Activated T-helper 2 cell treated with anti-CD3 and anti-CD28 coated beads, Interferon-gamma antibody, Interleukin-2, Interleukin-4, amounts not matched to agents 10 μg/mL and 5 μg/mL and 100 μg/mL, durations not matched to agents 14 hours and 24 hours and 36 hours (primary cell): ENCODE data around the gene ERC2. TPM values are rescaled to one million over a fixed set of nuclear protein-coding genes. Genes with fewer than 3 reads are reported as not detected.

Source experiments
- DNase-seq: peaks from one replicate; pipeline ENCODE4 v3.0.0; 2021; ENCODE audit warnings: low spot score
- H3K27ac Mint-ChIP-seq: one replicate; pipeline ENCODE4 v1.8.0; 2021; ENCODE audit warnings: mixed read lengths
- H3K27me3 Mint-ChIP-seq: one replicate; pipeline ENCODE4 v1.8.0; 2021; ENCODE audit warnings: low read depth, mixed read lengths
- H3K36me3 Mint-ChIP-seq: one replicate; pipeline ENCODE4 v1.8.0; 2021; ENCODE audit warnings: low read depth, mixed read lengths
- H3K4me1 Mint-ChIP-seq: one replicate; pipeline ENCODE4 v1.8.0; 2021; ENCODE audit warnings: low read depth, mixed read lengths
- H3K4me3 Mint-ChIP-seq: one replicate; pipeline ENCODE4 v1.8.0; 2021; ENCODE audit warnings: low read depth, mild to moderate bottlenecking, moderate library complexity, mixed read lengths
- H3K9me3 Mint-ChIP-seq: one replicate; pipeline ENCODE4 v1.8.0; 2021; ENCODE audit warnings: mixed read lengths
- intact Hi-C: fragments of 100-400 bp; cut with micrococcal nuclease; formaldehyde crosslinking; loops from one replicate; pipeline ENCODE4 v1.15.1; 2023
- total RNA-seq: library from RNA; stranded (reverse); gene quantifications from 2 replicates; pipeline ENCODE4 v1.2.3, GENCODE V29; 2022

Gene ERC2
- total RNA-seq, 1 donor from 2014 or later: 0.09 TPM

DNA sequence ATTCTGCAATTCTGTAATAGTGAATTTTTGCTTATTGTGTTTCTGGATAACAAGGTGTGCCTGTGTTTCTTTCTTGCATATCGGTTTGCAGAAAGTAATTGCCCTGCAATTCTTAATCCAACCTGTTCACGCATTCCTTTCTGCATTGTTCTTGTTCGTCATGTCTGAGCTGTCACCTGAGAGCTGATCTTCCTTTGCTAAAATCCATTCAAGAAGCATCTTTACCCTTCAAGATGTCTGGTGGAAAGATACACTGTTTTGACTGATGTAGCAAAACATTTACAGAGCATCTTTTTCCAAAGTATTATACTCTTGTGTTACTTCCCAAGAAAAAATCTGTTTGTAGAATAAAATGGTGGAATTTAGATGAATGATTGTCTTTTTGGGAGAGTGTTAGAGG is 822.1 kb downstream of the ERC2 start:
- no peak for DNase-seq
- intact Hi-C loops: no loop called here
- Mint-ChIP-seq H3K4me1 (no peaks in the 10 kb centered on the region), H3K27me3 (no peaks in the 10 kb centered on the region), H3K27ac (no peak overlapping the region), H3K36me3 (no peaks in the 10 kb centered on the region), H3K9me3 (no peaks in the 10 kb centered on the region), H3K4me3 (no peak overlapping the region)

- Mint-ChIP-seq H3K36me3 (no peaks in the 10 kb centered on the region), H3K27me3 (no peaks in the 10 kb centered on the region), H3K9me3 (no peaks in the 10 kb centered on the region), H3K4me3 (no peak overlapping the region), H3K4me1 (no peaks in the 10 kb centered on the region), H3K27ac (no peak overlapping the region)
- DNase-seq: no peak
- intact Hi-C loops: no loop called here
Measured at GRCh38 chr3:55645422-55645821, 822.8 kb downstream of the ERC2 start.

GRCh38 chr3:55643283-55643682 is 825.0 kb downstream of the ERC2 start:
- DNase-seq: no peak

GRCh38 chr3:55641964-55642363 is 826.3 kb downstream of the ERC2 start:
- intact Hi-C loops: no loop called here
- H3K27me3 Mint-ChIP-seq: no peaks in the 10 kb centered on the region
- no peaks in the 10 kb centered on the region for H3K9me3 Mint-ChIP-seq
- H3K36me3 Mint-ChIP-seq: no peaks in the 10 kb centered on the region
- no peak overlapping the region for H3K4me3 Mint-ChIP-seq
- no peak overlapping the region for H3K27ac Mint-ChIP-seq
- H3K4me1 Mint-ChIP-seq: no peaks in the 10 kb centered on the region
- no peak for DNase-seq

More at GRCh38 chr3:55643283-55643682, 825.0 kb downstream of the ERC2 start:
- Mint-ChIP-seq H3K27me3 (no peaks in the 10 kb centered on the region), H3K4me1 (no peaks in the 10 kb centered on the region), H3K4me3 (no peak overlapping the region), H3K9me3 (no peaks in the 10 kb centered on the region), H3K27ac (no peak overlapping the region), H3K36me3 (no peaks in the 10 kb centered on the region)
- intact Hi-C loops: no loop called here

DNA sequence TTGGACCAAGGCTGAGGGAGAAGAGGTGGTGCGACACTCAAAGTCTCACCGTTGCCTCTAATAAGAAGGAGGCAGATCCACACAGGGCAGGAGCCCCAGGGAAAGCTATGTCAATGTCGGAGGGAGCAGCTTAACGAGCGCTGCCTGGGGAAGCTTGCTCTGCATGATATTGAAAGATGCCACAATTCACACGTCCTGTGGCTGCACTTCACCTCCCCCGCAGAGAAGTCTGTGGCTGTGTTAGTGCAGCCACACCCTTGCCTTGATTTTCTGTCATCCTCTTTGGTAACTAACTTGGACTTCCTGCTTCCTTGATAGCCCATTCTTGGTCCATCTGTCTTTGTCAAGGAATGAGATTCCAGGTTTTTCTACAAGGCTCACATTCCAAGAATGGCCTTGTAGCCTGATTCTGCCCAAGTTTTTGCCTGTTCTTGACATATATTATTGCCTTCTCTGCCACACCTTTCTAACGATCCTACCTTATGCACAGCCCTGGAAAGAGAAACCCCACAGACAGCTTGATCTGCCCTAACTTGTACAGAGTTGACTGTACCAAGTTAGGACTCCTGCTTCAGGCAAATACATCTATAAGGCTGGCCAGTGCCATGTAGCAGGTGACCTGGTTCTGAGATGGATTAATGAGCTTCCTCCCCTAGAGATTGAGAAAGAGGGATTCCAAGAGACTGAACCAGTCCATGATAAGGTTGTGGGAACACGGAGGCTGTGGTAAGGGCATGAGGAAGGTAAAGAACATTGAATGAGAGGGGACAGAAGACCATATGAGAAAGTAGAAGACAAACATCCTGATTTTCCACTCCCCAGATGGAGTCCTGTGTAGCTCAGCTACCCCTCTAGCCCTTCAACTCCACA is 828.1 kb downstream of the ERC2 start:
- no peak overlapping the region for H3K4me3 Mint-ChIP-seq
- H3K9me3 Mint-ChIP-seq: no peaks in the 10 kb centered on the region
- DNase-seq: no peak
- H3K27me3 Mint-ChIP-seq: no peaks in the 10 kb centered on the region
- no peak overlapping the region for H3K27ac Mint-ChIP-seq
- no peaks in the 10 kb centered on the region for H3K4me1 Mint-ChIP-seq
- intact Hi-C loops: no loop called here
- no peaks in the 10 kb centered on the region for H3K36me3 Mint-ChIP-seq

GRCh38 chr3:55639143-55639542 is 829.1 kb downstream of the ERC2 start:
- no peak overlapping the region for H3K27ac Mint-ChIP-seq
- H3K4me1 Mint-ChIP-seq: no peaks in the 10 kb centered on the region
- DNase-seq: no peak
- H3K27me3 Mint-ChIP-seq: no peaks in the 10 kb centered on the region
- intact Hi-C loops: no loop called here
- no peak overlapping the region for H3K4me3 Mint-ChIP-seq
- H3K9me3 Mint-ChIP-seq: no peaks in the 10 kb centered on the region
- H3K36me3 Mint-ChIP-seq: no peaks in the 10 kb centered on the region

DNA sequence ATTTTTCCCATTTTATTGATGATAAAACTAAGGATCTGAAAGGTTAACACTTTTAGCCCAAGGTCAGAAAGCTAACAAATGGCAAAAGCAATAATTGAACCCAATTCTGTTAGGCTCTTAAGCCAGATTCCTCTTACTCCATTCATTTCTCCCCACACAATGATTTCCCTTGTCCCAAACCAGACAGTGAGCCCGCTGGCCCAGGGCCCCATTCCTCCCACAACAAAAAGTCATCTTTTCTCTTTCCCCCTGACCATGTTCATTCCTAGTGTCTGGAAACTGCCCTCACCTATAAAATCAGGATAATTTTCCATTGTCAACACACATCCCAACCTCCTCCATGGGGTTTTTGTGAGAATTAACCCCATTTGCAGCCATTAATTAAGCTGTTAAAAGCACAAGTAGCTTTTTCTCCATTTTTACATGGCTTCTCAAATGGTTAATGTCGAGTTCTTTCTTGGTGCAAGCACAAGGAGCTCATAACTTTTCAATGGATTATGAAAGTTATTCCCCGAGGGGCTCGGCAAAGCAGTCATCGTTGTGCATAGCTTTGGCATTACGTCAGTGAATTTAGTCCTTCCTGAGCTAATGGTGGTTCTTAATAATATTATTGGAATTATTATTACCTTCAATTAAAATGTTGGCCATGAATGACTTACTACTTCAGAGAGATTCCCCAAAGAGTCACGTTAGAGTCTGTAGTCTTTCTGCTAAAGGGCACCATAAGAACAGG is 830.2 kb downstream of the ERC2 start:
- no peaks in the 10 kb centered on the region for H3K27me3 Mint-ChIP-seq
- no peak overlapping the region for H3K4me3 Mint-ChIP-seq
- intact Hi-C loops: no loop called here
- H3K9me3 Mint-ChIP-seq: no peaks in the 10 kb centered on the region
- H3K36me3 Mint-ChIP-seq: no peaks in the 10 kb centered on the region
- no peaks in the 10 kb centered on the region for H3K4me1 Mint-ChIP-seq
- no peak for DNase-seq
- H3K27ac Mint-ChIP-seq: no peak overlapping the region

DNA sequence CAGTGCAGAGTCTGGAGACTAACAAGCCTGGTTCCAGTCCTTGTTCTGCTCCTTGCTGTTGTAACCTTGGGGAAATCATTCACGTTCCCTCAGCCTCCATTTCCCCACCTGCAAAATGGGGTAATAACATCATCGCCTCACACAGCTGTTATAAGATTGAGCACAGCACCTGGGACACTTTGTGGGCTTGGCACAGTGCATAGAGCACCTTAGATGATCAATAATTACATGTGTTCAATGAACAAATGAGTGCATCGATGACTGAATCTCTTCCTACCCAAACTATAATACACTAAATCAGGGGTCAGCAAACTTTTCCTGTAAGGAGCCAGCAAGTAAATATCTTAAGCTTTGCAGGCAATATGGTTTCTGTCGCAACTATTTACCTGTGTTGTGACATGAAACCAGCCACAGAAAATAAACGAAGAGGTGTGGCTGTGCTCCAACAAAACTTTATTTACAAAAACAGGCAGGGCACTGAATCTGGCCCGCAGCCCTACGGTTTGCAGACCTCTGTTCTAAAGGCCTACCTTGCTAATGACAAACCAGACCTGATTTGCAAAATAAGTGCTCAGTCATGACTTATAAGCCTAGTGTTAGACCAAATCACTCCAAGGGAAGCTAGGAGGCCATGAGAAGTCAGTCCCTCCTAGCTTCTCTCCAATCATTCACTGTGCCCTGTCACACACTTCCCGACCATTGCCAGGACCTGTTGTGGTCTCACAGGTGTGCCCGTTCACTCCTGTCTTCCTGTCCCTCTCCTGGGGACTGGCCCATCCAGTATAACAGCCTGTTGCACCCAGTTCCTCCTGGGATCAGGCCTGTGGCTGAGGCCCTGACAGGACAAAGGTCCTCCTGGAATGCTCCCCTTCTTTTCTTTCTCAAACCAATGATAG is 831.7 kb downstream of the ERC2 start:
- intact Hi-C loops: no loop called here
- H3K27me3 Mint-ChIP-seq: no peaks in the 10 kb centered on the region
- no peaks in the 10 kb centered on the region for H3K36me3 Mint-ChIP-seq
- no peak overlapping the region for H3K27ac Mint-ChIP-seq
- no peak for DNase-seq
- H3K4me1 Mint-ChIP-seq: no peaks in the 10 kb centered on the region
- H3K4me3 Mint-ChIP-seq: no peak overlapping the region
- H3K9me3 Mint-ChIP-seq: no peaks in the 10 kb centered on the region

DNA sequence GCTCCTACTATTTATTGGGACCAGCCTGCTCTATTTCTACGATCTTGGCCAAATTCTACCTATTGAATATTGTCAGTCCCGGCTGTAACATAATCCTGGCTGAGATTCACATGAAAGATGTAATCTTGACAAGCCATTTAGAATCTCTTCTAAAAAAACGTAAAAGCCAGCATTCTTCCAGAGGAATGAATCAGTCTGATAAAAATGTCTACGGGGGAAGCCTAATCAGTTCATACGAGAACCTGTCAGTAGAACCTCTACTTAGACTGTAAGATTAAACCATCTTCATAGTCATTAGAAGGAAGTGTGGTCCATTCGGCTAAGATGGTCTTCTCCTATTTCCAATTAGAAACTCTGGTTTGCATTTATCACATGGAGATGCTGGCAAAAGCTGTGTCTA is 833.9 kb downstream of the ERC2 start:
- no peaks in the 10 kb centered on the region for H3K27me3 Mint-ChIP-seq
- H3K36me3 Mint-ChIP-seq: no peaks in the 10 kb centered on the region
- no peaks in the 10 kb centered on the region for H3K4me1 Mint-ChIP-seq
- H3K9me3 Mint-ChIP-seq: no peaks in the 10 kb centered on the region
- H3K4me3 Mint-ChIP-seq: no peak overlapping the region
- intact Hi-C loops: no loop called here
- DNase-seq: no peak
- no peak overlapping the region for H3K27ac Mint-ChIP-seq

DNA sequence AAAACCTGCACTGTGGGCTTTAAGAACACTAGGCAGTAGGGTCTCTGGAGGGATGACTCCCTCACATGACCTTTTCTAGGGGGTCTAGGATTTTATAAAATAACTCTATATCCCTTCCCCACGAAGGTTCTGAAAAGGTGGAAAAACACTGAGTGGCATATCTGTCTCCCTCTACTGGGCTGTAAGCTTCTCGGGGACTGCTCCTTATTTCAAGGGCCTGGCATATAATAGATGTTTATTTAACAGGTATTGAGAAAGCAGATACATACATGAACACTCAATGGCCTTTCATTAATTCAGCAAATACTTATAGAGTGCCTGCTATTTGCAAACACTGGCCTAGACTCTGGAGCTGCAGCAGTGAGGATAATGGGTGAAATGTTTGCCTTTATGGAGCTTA is 834.9 kb downstream of the ERC2 start:
- Mint-ChIP-seq H3K27me3 (no peaks in the 10 kb centered on the region), H3K36me3 (no peaks in the 10 kb centered on the region), H3K4me3 (no peak overlapping the region), H3K27ac (no peak overlapping the region), H3K4me1 (no peaks in the 10 kb centered on the region), H3K9me3 (no peaks in the 10 kb centered on the region)
- no peak for DNase-seq
- intact Hi-C loops: no loop called here

DNA sequence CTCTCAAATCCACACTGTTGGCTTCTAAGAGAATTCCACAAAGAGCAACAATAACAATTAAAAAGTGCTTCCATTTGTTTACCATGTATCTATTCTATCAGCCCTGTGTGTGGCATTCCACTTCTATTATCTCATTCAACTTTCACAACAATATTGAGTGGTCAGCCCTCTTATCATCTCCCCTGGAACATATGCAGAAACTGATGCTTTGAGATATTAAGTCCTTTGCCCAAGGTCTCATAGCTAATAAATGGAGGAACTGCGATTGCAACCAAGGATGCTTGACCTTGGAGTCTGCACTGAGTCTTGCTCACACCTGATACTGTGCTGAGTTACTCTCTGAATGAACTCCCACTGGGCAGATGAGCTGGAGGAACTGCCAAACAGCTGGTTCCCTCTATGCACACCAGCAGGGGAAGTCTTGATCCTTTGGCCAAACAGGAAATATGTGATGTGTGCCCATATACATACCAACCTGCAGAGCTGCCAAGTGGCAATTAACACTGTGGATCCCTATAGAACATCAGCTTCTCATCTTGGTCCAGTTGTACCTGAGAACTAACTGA is 836.4 kb downstream of the ERC2 start:
- no peaks in the 10 kb centered on the region for H3K27me3 Mint-ChIP-seq
- H3K36me3 Mint-ChIP-seq: no peaks in the 10 kb centered on the region
- intact Hi-C loops: no loop called here
- H3K4me1 Mint-ChIP-seq: no peaks in the 10 kb centered on the region
- no peaks in the 10 kb centered on the region for H3K9me3 Mint-ChIP-seq
- no peak overlapping the region for H3K4me3 Mint-ChIP-seq
- DNase-seq: no peak
- H3K27ac Mint-ChIP-seq: no peak overlapping the region

GRCh38 chr3:55630921-55631299 is 837.4 kb downstream of the ERC2 start:
- Mint-ChIP-seq H3K4me1 (no peaks in the 10 kb centered on the region), H3K9me3 (no peaks in the 10 kb centered on the region), H3K4me3 (no peak overlapping the region), H3K27me3 (no peaks in the 10 kb centered on the region), H3K27ac (no peak overlapping the region), H3K36me3 (no peaks in the 10 kb centered on the region)
- intact Hi-C loops: no loop called here
- DNase-seq: no peak
